NCI-H526 (cell line): Measurements from ENCODE around the gene CTPS2.
"Not testable (repeated sequence)": the region's sequence is repeated elsewhere in the genome, so short reads cannot be mapped to it uniquely, and the experiment has no call there.

ENCODE experiments used
- DNase-seq, 2 experiments: peaks; one replicate each; lab custom pipeline; 2025; lab: John Stamatoyannopoulos, UW

CTPS2 gene

GRCh38 chrX:16654093-16654492 lies 58.4 kb downstream of the CTPS2 start:
- DNase-seq = no peak

- no peak for DNase-seq
Observed at GRCh38 chrX:16653424-16653823, 59.0 kb downstream of the CTPS2 start.

GRCh38 chrX:16651391-16652024 lies 61.0 kb downstream of the CTPS2 start:
- DNase-seq = no peak

- no peak for DNase-seq
Observed at GRCh38 chrX:16649858-16650257, 62.6 kb downstream of the CTPS2 start, which contains the start of gene S100G. TSS of gene S100G (plus strand) at chrX:16650158. CDS start at chrX:16651007, 849 bp downstream.

- DNase-seq = no peak
Observed at GRCh38 chrX:16646366-16647138, 65.9 kb downstream of the CTPS2 start.

GRCh38 chrX:16643176-16643575 lies 69.3 kb downstream of the CTPS2 start:
- no peak for DNase-seq

DNA sequence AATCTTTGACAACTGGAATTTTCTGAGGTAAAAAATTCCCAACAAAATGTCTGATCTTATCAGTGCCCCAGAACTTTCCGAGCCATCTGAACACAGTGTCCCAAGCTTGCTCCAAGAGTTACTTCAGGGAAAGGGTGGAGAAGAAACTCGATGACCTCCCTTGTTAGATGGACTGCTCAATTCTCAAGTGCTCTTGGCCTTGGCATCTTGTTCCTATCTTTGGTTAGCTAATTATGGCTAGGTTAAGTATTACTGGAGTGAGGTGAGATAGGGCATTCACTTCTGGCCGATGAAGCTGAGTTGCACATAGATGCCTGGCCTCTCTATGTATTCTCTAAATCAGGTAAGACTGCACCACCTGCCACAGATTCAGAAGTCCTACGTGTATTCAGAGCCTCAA lies 71.6 kb downstream of the CTPS2 start:
- no peak for DNase-seq

- no peak for DNase-seq
Observed at GRCh38 chrX:16639966-16640365, 72.5 kb downstream of the CTPS2 start.

DNA sequence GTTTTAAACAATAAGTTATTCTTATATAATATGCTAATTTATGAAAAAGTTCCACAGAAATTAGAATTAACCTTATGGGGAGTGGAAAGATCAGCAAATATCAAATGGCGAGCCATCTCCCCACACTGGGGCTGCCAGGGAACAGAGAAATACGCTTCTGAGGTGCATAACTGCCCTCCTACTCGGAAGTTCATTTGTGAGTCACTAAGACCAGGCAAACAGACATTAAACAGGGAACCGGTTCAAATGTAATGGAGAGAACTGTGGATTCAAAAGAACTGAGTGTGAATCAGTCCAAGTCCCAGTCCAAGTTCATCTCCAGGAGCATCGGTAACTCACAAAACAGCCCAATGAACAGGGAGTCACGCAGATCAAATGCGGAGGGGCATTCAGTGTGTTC lies 73.9 kb downstream of the CTPS2 start:
- no peak for DNase-seq

GRCh38 chrX:16635596-16635995 lies 76.9 kb downstream of the CTPS2 start:
- DNase-seq = no peak

- no peak for DNase-seq
Observed at GRCh38 chrX:16635040-16635439, 77.4 kb downstream of the CTPS2 start.

DNA sequence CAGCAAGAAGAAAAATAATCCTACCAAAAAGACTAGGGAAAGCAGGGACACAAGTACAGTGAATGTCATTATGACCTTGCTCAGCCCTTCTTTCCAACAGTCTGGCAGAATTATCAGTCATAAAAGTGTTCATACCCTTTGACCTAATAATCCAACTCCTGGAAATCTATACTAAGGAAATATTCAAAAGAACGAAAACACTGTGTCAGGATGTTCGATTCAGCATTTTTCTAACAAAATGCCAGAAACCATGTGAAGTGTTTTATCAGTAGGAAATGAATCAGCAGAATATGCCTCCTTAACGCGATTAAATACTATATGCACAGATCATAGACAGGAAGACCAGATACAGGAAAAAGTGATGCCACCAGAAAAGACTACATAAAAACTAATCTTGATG lies 78.7 kb downstream of the CTPS2 start:
- no peak for DNase-seq

DNA sequence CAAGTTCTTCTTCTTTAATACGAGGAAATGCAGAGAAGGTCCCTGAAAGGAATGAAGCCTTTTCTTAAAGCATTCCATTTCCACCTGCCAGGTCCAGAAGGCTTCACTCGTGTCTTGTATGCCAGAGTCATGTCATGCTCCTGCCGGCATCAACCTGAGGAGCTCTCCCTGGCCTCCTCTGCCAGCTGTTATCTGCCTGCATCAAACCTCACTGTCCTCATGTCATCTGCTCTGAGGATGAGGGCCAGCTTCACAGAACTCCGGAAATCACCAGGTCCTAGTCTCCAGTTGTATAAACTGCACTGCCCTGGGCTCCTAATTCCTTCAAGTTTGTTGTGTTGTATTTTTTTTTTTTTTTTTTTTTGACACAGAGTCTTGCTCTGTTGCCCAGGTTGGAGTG lies 82.6 kb downstream of the CTPS2 start:
- DNase-seq = no peak

GRCh38 chrX:16628946-16629595 lies 83.4 kb downstream of the CTPS2 start:
- no peak for DNase-seq

DNA sequence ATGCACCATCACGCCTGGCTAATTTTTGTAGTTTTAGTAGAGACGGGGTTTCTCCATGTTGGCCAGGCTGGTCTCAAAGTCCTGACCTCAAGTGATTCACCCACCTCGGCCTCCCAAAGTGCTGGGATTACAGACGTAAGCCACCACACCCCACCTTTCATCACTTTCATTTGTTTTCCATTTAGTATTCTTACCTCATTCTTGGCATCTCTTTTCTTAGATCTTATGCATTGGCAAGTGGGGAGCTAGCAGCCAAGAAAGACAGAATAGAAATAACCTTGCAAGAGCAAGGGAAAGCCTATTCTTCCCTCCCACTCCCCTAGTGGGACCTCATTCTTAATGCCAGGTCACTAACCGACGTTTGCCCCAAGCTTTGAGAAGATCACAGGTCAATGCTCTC lies 84.0 kb downstream of the CTPS2 start:
- not testable (repeated sequence) for DNase-seq

DNA sequence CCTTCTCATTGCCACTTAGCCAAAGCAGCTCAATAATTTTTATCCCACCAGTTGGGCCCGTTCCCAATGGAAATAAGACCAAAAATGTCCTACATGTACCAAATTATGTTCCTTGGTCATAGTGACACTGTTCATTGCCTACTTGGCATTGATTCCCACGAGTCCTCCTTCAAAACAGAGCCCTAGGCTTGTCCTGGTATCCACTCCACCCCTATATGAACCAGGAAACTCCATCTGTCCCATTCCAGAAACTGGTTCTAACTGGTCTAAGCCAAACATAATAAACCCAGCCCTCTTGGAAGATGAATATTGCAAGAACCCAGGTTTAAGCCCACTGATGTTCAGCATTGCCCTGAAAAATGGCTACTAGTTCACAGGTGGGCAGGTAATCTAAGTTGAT lies 93.4 kb downstream of the CTPS2 start:
- no peak for DNase-seq

DNA sequence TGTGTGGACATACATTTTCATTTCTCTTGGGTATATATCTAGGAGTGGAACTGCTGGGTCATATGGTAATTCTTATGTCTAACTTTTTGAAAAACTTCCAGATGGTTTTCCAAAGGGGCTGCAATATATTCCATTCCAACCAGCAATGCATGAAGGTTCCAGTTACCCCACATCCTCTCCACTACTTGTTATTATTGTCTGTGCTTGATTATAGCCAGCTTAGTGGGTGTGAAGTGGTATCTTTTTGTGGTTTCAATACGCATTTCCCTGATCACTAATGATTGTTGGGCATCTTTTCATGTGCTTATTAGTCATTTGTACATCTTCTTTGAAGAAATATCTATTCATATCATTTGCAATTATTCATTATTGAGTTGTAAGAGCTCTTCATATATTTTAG lies 94.0 kb downstream of the CTPS2 start:
- DNase-seq = no peak

- no peak for DNase-seq
Observed at GRCh38 chrX:16617382-16617781, 95.1 kb downstream of the CTPS2 start.

DNA sequence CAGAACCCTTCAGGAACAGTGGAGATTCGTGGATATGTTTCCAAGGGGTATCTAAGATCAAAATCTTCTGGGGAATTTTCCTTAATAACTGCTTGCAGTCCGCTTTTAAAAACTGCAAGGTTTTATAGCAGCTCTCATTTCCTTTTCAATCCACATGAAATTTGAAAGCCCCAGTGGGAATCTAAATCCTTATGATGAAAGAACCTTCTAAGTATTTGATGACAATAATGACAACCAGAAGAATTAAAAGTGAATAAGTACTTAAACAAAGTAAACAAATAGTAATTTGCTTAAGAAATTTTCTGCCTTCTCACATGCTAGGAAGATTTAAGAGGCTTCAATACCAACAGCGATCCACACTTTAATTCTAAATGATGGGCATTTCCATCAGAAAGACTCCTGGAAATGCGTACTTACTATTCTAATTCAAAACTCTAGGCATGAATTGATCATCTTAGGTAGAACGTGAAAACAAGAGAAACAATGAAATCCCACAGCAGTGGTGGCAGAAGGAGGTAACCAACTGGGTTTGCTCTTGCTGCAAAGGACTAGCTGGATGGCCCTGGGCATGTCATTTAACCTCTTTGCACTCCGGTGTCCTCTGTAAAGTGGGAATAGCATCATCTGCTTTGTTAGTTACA lies 100.1 kb downstream of the CTPS2 start:
- DNase-seq = no peak

DNA sequence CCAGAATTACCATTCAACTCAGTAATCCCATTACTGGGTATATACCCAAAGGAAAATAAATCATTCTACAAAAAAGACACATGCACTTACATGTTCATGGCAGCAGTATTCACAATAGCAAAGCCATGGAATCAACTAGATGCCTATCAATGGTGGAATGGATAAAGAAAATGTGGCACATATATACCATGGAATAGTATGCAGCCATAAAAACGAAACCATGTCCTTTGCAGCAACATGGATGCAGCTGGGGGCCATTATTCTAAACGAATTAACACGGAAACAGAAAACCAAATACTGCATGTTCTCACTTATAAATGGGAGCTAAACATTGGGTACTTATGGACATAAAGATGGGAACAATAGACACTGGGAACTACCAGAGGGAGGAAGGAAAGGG lies 101.8 kb downstream of the CTPS2 start:
- DNase-seq = not testable (repeated sequence)

- no peak for DNase-seq
Observed at GRCh38 chrX:16610121-16610621, 102.3 kb downstream of the CTPS2 start.

- DNase-seq = no peak
Observed at GRCh38 chrX:16606142-16606720, 106.2 kb downstream of the CTPS2 start.
